Aorta (tissue), 5 donors: ENCODE results near the gene AFG1L. TPM values are rescaled to one million over a fixed set of nuclear protein-coding genes. Genes with fewer than 3 reads are reported as not detected.
A peak's percentile ranks its signal among the peaks of the same experiment; 100 is the strongest.
"Not testable (repeated sequence)": the region's sequence is repeated elsewhere in the genome, so short reads cannot be mapped to it uniquely, and the experiment has no call there.

Source experiments
- ATAC-seq: fragments of 200-7000 bp; cut with Tn5 transposase; one replicate; pipeline ENCODE4 v1.9.1; 2022; ENCODE audit warnings: moderate library complexity; ENCODE audit not compliant: low FRiP score
- DNase-seq, 2 donors: peaks; one replicate each; pipeline ENCODE4 v3.0.0-alpha.2; 2020
- H3K27ac ChIP-seq, 2 donors: one replicate each; pipeline ENCODE4 v1.5.1; 2013; ENCODE audit warnings: low read length in 2 of 2, mild to moderate bottlenecking in 2 of 2, moderate library complexity in 2 of 2, control low read depth in 1 of 2, inconsistent platforms in 1 of 2, low read depth in 1 of 2
- H3K27me3 ChIP-seq, 2 donors: one replicate each; pipeline ENCODE4 v1.6.1; 2013; ENCODE audit warnings: control low read depth in 1 of 2, low read length in 1 of 2, mild to moderate bottlenecking in 1 of 2, moderate library complexity in 1 of 2; ENCODE audit not compliant: insufficient read depth in 2 of 2, control insufficient read depth in 1 of 2
- H3K36me3 ChIP-seq, 2 donors: one replicate each; pipeline ENCODE4 v1.6.1; 2013; ENCODE audit warnings: control low read depth in 1 of 2, low read length in 1 of 2, mild to moderate bottlenecking in 1 of 2; ENCODE audit not compliant: insufficient read depth in 2 of 2, control insufficient read depth in 1 of 2
- H3K4me1 ChIP-seq, 2 donors: one replicate each; pipeline ENCODE4 v1.6.1; 2013; ENCODE audit warnings: low read length in 2 of 2, control low read depth in 1 of 2, mild to moderate bottlenecking in 1 of 2, moderate library complexity in 1 of 2; ENCODE audit not compliant: insufficient read depth in 2 of 2, control insufficient read depth in 1 of 2
- H3K4me3 ChIP-seq, 2 donors: one replicate each; pipeline ENCODE4 v1.5.1; 2013; ENCODE audit warnings: low read length in 2 of 2, control low read depth in 1 of 2, mild to moderate bottlenecking in 1 of 2
- H3K9me3 ChIP-seq: one replicate; pipeline ENCODE4 v1.6.1; 2013; ENCODE audit warnings: mild to moderate bottlenecking, low read length; ENCODE audit not compliant: control insufficient read depth
- WGBS, 2 donors: extraction: QIAGEN DNeasy Blood & Tissue Kit; methylation state at CpG; one replicate each; pipeline ENCODE4 v1.1.7; 2013; 5-methylcytosine and 5-hydroxymethylcytosine counted together
- intact Hi-C, 2 donors: fragments of 100-400 bp; cut with DNase I; formaldehyde crosslinking; loops; one replicate each; pipeline versions ENCODE4 v1.14.2 to v1.15.0; 2022
- polyA plus RNA-seq, 2 donors: library from polyadenylated mRNA; stranded (reverse); fragments of 200-250 nt; gene quantifications; one replicate each; pipeline ENCODE4 v1.2.3, GENCODE V29; 2013
- total RNA-seq, 2 donors: library from RNA; stranded (reverse); fragmentation: NEBNext Ultra II Directional; extraction: Animal tissue kit (Norgen Biotek cat#: 25700); gene quantifications; one replicate each; pipeline ENCODE4 v1.2.1, GENCODE V29; 2021
- donor health status: healthy with polysubstance abuse.
- donor health status: Bipolar disorder and iron deficiency.
- donor health status: DM: no; HTN: no; CAD: no.
- donor health status: DM: no; HTN: no; CAD: no.
- donor health status: DM: yes; HTN: yes; CAD: no.

Gene AFG1L
- total and polyA plus RNA-seq, 4 donors = 0.95 to 9.8 (median 5.4) TPM

- Histone ChIP-seq H3K4me3 (peak overlapping the region; percentile 49 to 79), H3K4me1 (no peaks in the 10 kb centered on the region), H3K27ac (peak overlapping the region; percentile 31 to 90), H3K9me3 (no peaks in the 10 kb centered on the region), H3K36me3 (no peaks in the 10 kb centered on the region), H3K27me3 (no peaks in the 10 kb centered on the region)
- ATAC-seq (peak; percentile 42), DNase-seq (peak; percentile 81 to 91)
- 0 to 1% methylated on average over 70 to 105 of the region's 105 CpGs for WGBS, 2 donors
- intact Hi-C loops = loop anchor here (2.0 to 5.0 kb wide), 7 partner anchors 181 to 520 kb away; no protein-coding TSS in a partner anchor
Measured at GRCh38 chr6:108557494-108558371, 262.9 kb downstream of the AFG1L start.

GRCh38 chr6:108558372-108559096 lies 263.7 kb downstream of the AFG1L start:
- Histone ChIP-seq H3K9me3 (no peaks in the 10 kb centered on the region), H3K4me3 (peak overlapping the region; percentile 57 to 94), H3K27me3 (no peaks in the 10 kb centered on the region), H3K36me3 (no peaks in the 10 kb centered on the region), H3K4me1 (no peaks in the 10 kb centered on the region), H3K27ac (peak overlapping the region; percentile 58 to 93)
- ATAC-seq (peak; percentile 89), DNase-seq (peak; percentile 99)
- 0% methylated on average over 58 of the region's 58 CpGs for WGBS, 2 donors
- intact Hi-C loops = loop anchor here (2.0 to 5.0 kb wide), 7 partner anchors 180 to 519 kb away; no protein-coding TSS in a partner anchor

DNA sequence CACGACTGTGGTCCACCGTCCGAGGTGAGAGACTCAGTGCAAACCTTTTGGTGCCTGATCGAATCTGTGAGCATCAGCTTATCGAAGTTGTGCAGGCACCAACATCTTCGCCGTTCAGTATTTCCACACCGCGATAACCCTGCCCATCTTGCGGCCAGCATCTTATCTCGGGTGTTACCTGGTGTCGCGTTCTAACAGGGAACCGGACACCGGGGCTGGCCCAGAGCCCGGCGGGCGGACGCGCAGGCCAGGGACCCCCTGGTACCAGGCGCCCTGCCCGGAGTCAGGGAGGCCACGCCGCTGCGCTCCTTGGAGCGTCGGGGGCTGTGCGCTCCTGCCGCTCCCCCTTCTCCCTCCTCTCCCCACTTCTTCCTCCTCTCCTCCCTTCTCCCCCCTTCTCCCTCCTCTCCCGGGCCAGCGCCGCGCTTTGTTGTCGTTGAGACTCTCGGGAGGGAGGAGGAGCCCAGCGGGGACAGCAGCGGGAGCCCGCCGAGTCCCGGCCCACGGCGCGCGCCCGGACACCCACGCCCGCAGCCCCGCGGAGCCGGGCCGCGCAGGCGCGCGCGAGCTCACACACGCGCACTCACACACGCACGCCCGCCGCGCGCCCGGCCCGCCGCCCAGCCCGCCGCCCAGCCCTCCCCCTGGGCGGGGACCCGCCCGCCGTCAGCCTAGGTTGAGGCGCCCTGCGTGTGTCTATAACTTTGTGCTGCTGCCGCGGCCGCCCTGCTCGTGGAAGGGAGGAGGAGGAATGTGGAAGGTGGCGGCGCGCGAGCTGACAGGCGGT lies 264.4 kb downstream of the AFG1L start:
- H3K27ac ChIP-seq = peak overlapping the region; percentile 78 to 95
- ATAC-seq (peak; percentile 73), DNase-seq (peak; percentile 96)
- H3K27me3 ChIP-seq = no peaks in the 10 kb centered on the region
- WGBS, 2 donors = 0 to 1% methylated on average over 58 to 84 of the region's 84 CpGs
- H3K4me1 ChIP-seq = no peaks in the 10 kb centered on the region
- no peaks in the 10 kb centered on the region for H3K36me3 ChIP-seq
- peak overlapping the region; percentile 81 to 94 for H3K4me3 ChIP-seq
- intact Hi-C loops = loop anchor here (2.0 to 5.0 kb wide), 7 partner anchors 180 to 518 kb away; no protein-coding TSS in a partner anchor
- H3K9me3 ChIP-seq = no peaks in the 10 kb centered on the region

- H3K27ac ChIP-seq = peak overlapping the region; percentile 78 to 95
- ATAC-seq (peak; percentile 21), DNase-seq (peak; percentile 81 to 91)
- H3K4me3 ChIP-seq = peak overlapping the region; percentile 81 to 93
- no peaks in the 10 kb centered on the region for H3K4me1 ChIP-seq
- 0% methylated on average over 45 to 64 of the region's 64 CpGs for WGBS, 2 donors
- intact Hi-C loops = loop anchor here (2.0 to 5.0 kb wide), 9 partner anchors 179 to 517 kb away; no protein-coding TSS in a partner anchor
- H3K27me3 ChIP-seq = no peaks in the 10 kb centered on the region
- H3K36me3 ChIP-seq = no peaks in the 10 kb centered on the region
- no peaks in the 10 kb centered on the region for H3K9me3 ChIP-seq
Measured at GRCh38 chr6:108559884-108560462, 265.1 kb downstream of the AFG1L start.

GRCh38 chr6:108560463-108561308 lies 265.8 kb downstream of the AFG1L start, which contains the start of gene FOXO3:
Gene FOXO3 (plus strand): TSS chr6:108560917. CDS start chr6:108561209, 292 bp downstream.
- ATAC-seq (peak; percentile 84), DNase-seq (peak; percentile 95 to 97)
- Histone ChIP-seq H3K4me3 (peak within 1 kb of the TSS; percentile 81 to 93), H3K27me3 (no peaks in the 10 kb centered on the region), H3K4me1 (no peaks in the 10 kb centered on the region), H3K9me3 (no peaks in the 10 kb centered on the region), H3K27ac (peak within 1 kb of the TSS; percentile 78 to 95), H3K36me3 (no peaks in the 10 kb centered on the region)
- intact Hi-C loops = loop anchor here in 1 of 2 donors (5.0 kb wide), 2 partner anchors 182 to 317 kb away; no protein-coding TSS in a partner anchor
- 3 to 7% methylated on average over 67 to 110 of the region's 110 CpGs for WGBS, 2 donors

DNA sequence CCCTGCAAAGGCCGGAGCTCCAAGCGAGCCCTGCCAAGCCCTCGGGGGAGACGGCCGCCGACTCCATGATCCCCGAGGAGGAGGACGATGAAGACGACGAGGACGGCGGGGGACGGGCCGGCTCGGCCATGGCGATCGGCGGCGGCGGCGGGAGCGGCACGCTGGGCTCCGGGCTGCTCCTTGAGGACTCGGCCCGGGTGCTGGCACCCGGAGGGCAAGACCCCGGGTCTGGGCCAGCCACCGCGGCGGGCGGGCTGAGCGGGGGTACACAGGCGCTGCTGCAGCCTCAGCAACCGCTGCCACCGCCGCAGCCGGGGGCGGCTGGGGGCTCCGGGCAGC lies 266.4 kb downstream of the AFG1L start:
- 0 to 2% methylated on average over 2 to 29 of the region's 40 CpGs for WGBS, 2 donors
- intact Hi-C loops = loop anchor here in 1 of 2 donors (5.0 kb wide), 2 partner anchors 181 to 316 kb away; no protein-coding TSS in a partner anchor

GRCh38 chr6:108561742-108562502 lies 267.1 kb downstream of the AFG1L start:
- H3K27ac ChIP-seq = peak overlapping the region in 1 of 2 donors; percentile 88
- no peaks in the 10 kb centered on the region for H3K27me3 ChIP-seq
- peaks cover 0 to 5% of the 10 kb centered on the region in 2 donors for H3K4me1 ChIP-seq
- peak overlapping the region; percentile 71 to 81 for H3K4me3 ChIP-seq
- intact Hi-C loops = loop anchor here (2.0 to 5.0 kb wide), 3 partner anchors 91 to 315 kb away; no protein-coding TSS in a partner anchor
- DNase-seq (peak; percentile 63 to 78), ATAC-seq (no peak)
- no peaks in the 10 kb centered on the region for H3K36me3 ChIP-seq
- WGBS, 2 donors = 4 to 7% methylated on average over 46 of the region's 46 CpGs
- no peaks in the 10 kb centered on the region for H3K9me3 ChIP-seq

More for the DNA sequence above, 266.4 kb downstream of the AFG1L start:
- H3K36me3 ChIP-seq, H3K9me3 ChIP-seq, ATAC-seq, H3K4me1 ChIP-seq, H3K27me3 ChIP-seq, DNase-seq: not testable (repeated sequence)
- Histone ChIP-seq H3K4me3 (peak overlapping the region; percentile 81 to 93), H3K27ac (peak overlapping the region in 1 of 2 donors; percentile 91)
